ENCODE measurements around the gene APLP1. TPM values are rescaled to one million over a fixed set of nuclear protein-coding genes. Genes with fewer than 3 reads are reported as not detected.

The APLP1 gene
- total RNA-seq, 1 experiment from 2014 or later, result 36.9 TPM

DNA sequence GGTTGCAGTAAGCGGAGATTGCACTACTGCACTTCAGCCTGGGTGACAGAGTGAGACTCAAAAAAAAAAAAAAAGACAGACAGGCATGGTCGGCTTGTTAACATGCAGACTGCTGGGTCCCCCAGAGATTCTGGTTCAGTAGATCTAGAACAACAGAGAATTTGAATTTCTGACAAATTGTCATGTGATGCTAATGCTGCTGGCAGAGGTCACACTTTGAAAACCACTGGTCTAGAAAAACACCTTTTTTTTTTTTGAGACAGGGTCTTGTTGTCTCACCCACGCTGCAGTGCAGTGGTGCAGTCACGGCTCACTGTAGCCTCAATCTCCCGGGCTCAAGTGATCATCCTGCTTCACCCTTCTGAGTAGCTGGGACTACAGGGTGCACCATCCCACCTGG lies 60.1 kb downstream of the APLP1 start:
- peaks cover 0 to 8% (median 3%) of the 10 kb centered on the region in 3 experiments; a peak in 2 of 7 replicates for H3K36me3 Mint-ChIP-seq (ENCODE audit: insufficient read depth in 1 of 3, low read depth in 3 of 3)
- DNase-seq, result no peak
- TF ChIP-seq, protein P1, sequence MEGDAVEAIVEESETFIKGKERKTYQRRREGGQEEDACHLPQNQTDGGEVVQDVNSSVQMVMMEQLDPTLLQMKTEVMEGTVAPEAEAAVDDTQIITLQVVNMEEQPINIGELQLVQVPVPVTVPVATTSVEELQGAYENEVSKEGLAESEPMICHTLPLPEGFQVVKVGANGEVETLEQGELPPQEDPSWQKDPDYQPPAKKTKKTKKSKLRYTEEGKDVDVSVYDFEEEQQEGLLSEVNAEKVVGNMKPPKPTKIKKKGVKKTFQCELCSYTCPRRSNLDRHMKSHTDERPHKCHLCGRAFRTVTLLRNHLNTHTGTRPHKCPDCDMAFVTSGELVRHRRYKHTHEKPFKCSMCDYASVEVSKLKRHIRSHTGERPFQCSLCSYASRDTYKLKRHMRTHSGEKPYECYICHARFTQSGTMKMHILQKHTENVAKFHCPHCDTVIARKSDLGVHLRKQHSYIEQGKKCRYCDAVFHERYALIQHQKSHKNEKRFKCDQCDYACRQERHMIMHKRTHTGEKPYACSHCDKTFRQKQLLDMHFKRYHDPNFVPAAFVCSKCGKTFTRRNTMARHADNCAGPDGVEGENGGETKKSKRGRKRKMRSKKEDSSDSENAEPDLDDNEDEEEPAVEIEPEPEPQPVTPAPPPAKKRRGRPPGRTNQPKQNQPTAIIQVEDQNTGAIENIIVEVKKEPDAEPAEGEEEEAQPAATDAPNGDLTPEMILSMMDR (conservative IDR thresholded peaks at IDR 0.05), result no peak
- Histone ChIP-seq H3K23me2 (ENCODE audit: insufficient read length, low read depth, low read length, poor library complexity, severe bottlenecking) (no peaks in the 10 kb centered on the region), H3T11ph (ENCODE audit: low read length) (no peak overlapping the region), H2BK20ac (ENCODE audit: low read depth, low read length, poor library complexity, severe bottlenecking) (no peak overlapping the region), H3K4ac (ENCODE audit: low read depth, low read length) (no peak overlapping the region), H3K4me2 (ENCODE audit: insufficient read depth, insufficient read length, low read length) (no peak overlapping the region), H2BK15ac (ENCODE audit: low read depth, low read length) (no peak overlapping the region; the same call in 1 of the 2 replicates), H3K27me3 (ENCODE audit: insufficient read depth, low read length) (no peaks in the 10 kb centered on the region), H3K18ac (ENCODE audit: insufficient read length, low read depth, low read length) (no peak overlapping the region), H2AFZ (ENCODE audit: low read length) (no peak overlapping the region), H2AK5ac (ENCODE audit: insufficient read length, low read length) (no peak overlapping the region), H2BK120ac (ENCODE audit: low read depth, low read length, poor library complexity, severe bottlenecking) (no peak overlapping the region), H4K8ac (replicated peaks; ENCODE audit: insufficient read length, low read depth, low read length) (no peak overlapping the region), H3K79me1 (ENCODE audit: insufficient read depth, low read depth, low read length, poor library complexity, severe bottlenecking) (no peaks in the 10 kb centered on the region), H4K20me1 (ENCODE audit: control insufficient read depth, insufficient read depth, insufficient read length) (no peaks in the 10 kb centered on the region), H3K14ac (ENCODE audit: insufficient read depth, low read length) (no peak overlapping the region), H3K56ac (ENCODE audit: insufficient read length, low read depth, low read length) (no peak overlapping the region), H4K91ac (ENCODE audit: insufficient read length, low read depth, low read length) (no peak overlapping the region), H3K9ac (ENCODE audit: extremely low read depth, insufficient read length, low read length) (no peak overlapping the region), H3K9me3 (ENCODE audit: control insufficient read depth, low read depth, low read length) (no peaks in the 10 kb centered on the region), H2BK5ac (ENCODE audit: insufficient read length, low read length) (no peak overlapping the region), H4K5ac (ENCODE audit: insufficient read length, low read depth, low read length) (no peak overlapping the region), H3K23ac (ENCODE audit: insufficient read length, low read depth, low read length) (no peak overlapping the region), H3K79me2 (ENCODE audit: insufficient read depth, low read length) (no peaks in the 10 kb centered on the region), H3K4me1 (ENCODE audit: insufficient read depth, low read length) (no peaks in the 10 kb centered on the region), H3K27ac (ENCODE audit: insufficient read length, low read depth, low read length) (no peak overlapping the region), H2BK12ac (ENCODE audit: insufficient read length, low read depth, low read length) (no peak overlapping the region)
- H3K4me3 Mint-ChIP-seq, result no peak overlapping the region
- H3K9me3 Mint-ChIP-seq, result peaks cover 13% of the 10 kb centered on the region in 2 experiments; a peak in 4 of 5 replicates
- H3K27me3 Mint-ChIP-seq (ENCODE audit: low read depth), result peaks cover 5% of the 10 kb centered on the region
- no peak overlapping the region for H3K27ac Mint-ChIP-seq
- peaks cover 20 to 28% of the 10 kb centered on the region in 2 experiments for H3K4me1 Mint-ChIP-seq
- no CpG with 5 or more reads among the region's 5 CpGs for WGBS (ENCODE audit: extremely low coverage, insufficient read length, low lambda C conversion rate)

Other genes with a start within 250 kb of the APLP1 start
- 83.3 and 85.8 TPM in 2 replicates for gene RBM42, start 239.5 kb upstream of the APLP1 start, total RNA-seq (2021)
- gene ETV2, start 226.8 kb upstream of the APLP1 start, total RNA-seq (2021), result 1.5 and 1.9 TPM in 2 replicates
- gene COX6B1, start 220.3 kb upstream of the APLP1 start, total RNA-seq (2021), result 422 and 432 TPM in 2 replicates
- gene UPK1A, start 202.1 kb upstream of the APLP1 start, total RNA-seq (2021), result 3.0 and 4.3 TPM in 2 replicates
- gene ZBTB32, start 164.0 kb upstream of the APLP1 start, total RNA-seq (2021), result 0.13 TPM in 1 of 2 replicates, not detected in the other
- 47.7 and 50.5 TPM in 2 replicates for gene KMT2B, start 150.6 kb upstream of the APLP1 start, total RNA-seq (2021)
- 2.9 and 3.2 TPM in 2 replicates for gene IGFLR1, start 126.1 kb upstream of the APLP1 start, total RNA-seq (2021)
- 16.8 and 19.2 TPM in 2 replicates for gene U2AF1L4, start 123.2 kb upstream of the APLP1 start, total RNA-seq (2021)
- gene PSENEN, start 122.9 kb upstream of the APLP1 start, total RNA-seq (2021), result 69.7 and 77.7 TPM in 2 replicates
- 4.7 and 5.9 TPM in 2 replicates for gene LIN37, start 120.0 kb upstream of the APLP1 start, total RNA-seq (2021)
- gene HSPB6, start 111.5 kb upstream of the APLP1 start, total RNA-seq (2021), result 0.37 TPM in 2 replicates
- 21.8 and 29.1 TPM in 2 replicates for gene PROSER3, start 110.4 kb upstream of the APLP1 start, total RNA-seq (2021)
- gene ARHGAP33, start 93.0 kb upstream of the APLP1 start, total RNA-seq (2021), result 18.7 and 19.5 TPM in 2 replicates
- not detected in 2 replicates for gene PRODH2, start 55.7 kb upstream of the APLP1 start, total RNA-seq (2021)
- gene NPHS1, start 16.1 kb upstream of the APLP1 start, total RNA-seq (2021), result 0.83 and 1.1 TPM in 2 replicates
- 3.1 and 3.6 TPM in 2 replicates for gene KIRREL2, start 11.7 kb upstream of the APLP1 start, total RNA-seq (2021)
- gene NFKBID, start 32.0 kb downstream of the APLP1 start, total RNA-seq (2021), result 18.4 and 18.8 TPM in 2 replicates
- gene HCST, start 34.0 kb downstream of the APLP1 start, total RNA-seq (2021), result 0.68 and 1.8 TPM in 2 replicates
- not detected in 2 replicates for gene TYROBP, start 39.7 kb downstream of the APLP1 start, total RNA-seq (2021)
- gene LRFN3, start 67.8 kb downstream of the APLP1 start, total RNA-seq (2021), result 18.4 and 20.5 TPM in 2 replicates
- gene SDHAF1, start 126.6 kb downstream of the APLP1 start, total RNA-seq (2021), result 14.7 and 16.0 TPM in 2 replicates
- gene SYNE4, start 140.2 kb downstream of the APLP1 start, total RNA-seq (2021), result 19.2 and 20.4 TPM in 2 replicates
- 28.0 and 32.5 TPM in 2 replicates for gene ALKBH6, start 145.6 kb downstream of the APLP1 start, total RNA-seq (2021)
- 19.7 and 20.9 TPM in 2 replicates for gene CLIP3, start 164.3 kb downstream of the APLP1 start, total RNA-seq (2021)
- gene THAP8, start 185.7 kb downstream of the APLP1 start, total RNA-seq (2021), result 5.1 and 5.4 TPM in 2 replicates
- gene WDR62, start 186.3 kb downstream of the APLP1 start, total RNA-seq (2021), result 28.5 and 30.0 TPM in 2 replicates
- gene OVOL3, start 242.6 kb downstream of the APLP1 start, total RNA-seq (2021), result not detected in 2 replicates
- 145 and 146 TPM in 2 replicates for gene POLR2I, start 246.3 kb downstream of the APLP1 start, total RNA-seq (2021)
- gene TBCB, start 246.9 kb downstream of the APLP1 start, total RNA-seq (2021), result 203 and 216 TPM in 2 replicates